IMR-90 (cell line): ENCODE results near the gene LETM1. TPM values are rescaled to one million over a fixed set of nuclear protein-coding genes. Genes with fewer than 3 reads are reported as not detected.

Experiments
- ATAC-seq: fragments of 200-7000 bp; cut with Tn5 transposase; 2 replicates; pipeline ENCODE4 v1.9.1; 2020; ENCODE audit warnings: low read depth, mild to moderate bottlenecking, moderate library complexity
- BruUV-seq: library from RNA; stranded (reverse); fragments of 400-500 nt; replicated peaks from 2 replicates; lab custom pipeline; 2021; lab: Mats Ljungman, UMichigan
- CTCF ChIA-PET: fragments of 300-600 bp; formaldehyde crosslinking; extraction: SDS; loops from one replicate; lab custom pipeline; 2021; ENCODE audit warnings: antibody characterized with exemption; lab: Yijun Ruan, JAX
- POLR2A ChIA-PET: fragments of 300-600 bp; sonication (Branson Sonifier 250); formaldehyde crosslinking; loops from one replicate; lab custom pipeline; 2022; ENCODE audit warnings: antibody characterized with exemption; ENCODE audit not compliant: unreplicated experiment; lab: Charles Lee
- DNase-seq: peaks from one replicate; pipeline ENCODE4 v3.0.0; 2013
- H2AFZ ChIP-seq: replicated peaks from 2 replicates; pipeline ENCODE3; 2013; ENCODE audit warnings: low read length, mild to moderate bottlenecking; ENCODE audit not compliant: poor library complexity
- H2AK5ac ChIP-seq: 2 replicates; pipeline ENCODE4 v1.6.1; 2013; ENCODE audit warnings: low read depth, low read length, inconsistent platforms
- H2AK9ac ChIP-seq: replicated peaks from 2 replicates; pipeline ENCODE3; 2013; ENCODE audit warnings: mild to moderate bottlenecking, low read depth, low read length, moderate library complexity; ENCODE audit not compliant: poor library complexity
- H2BK120ac ChIP-seq: 2 replicates; pipeline ENCODE4 v1.6.1; 2013; ENCODE audit warnings: low read depth, low read length, inconsistent platforms
- H2BK15ac ChIP-seq: 3 replicates; pipeline ENCODE4 v1.6.1; 2013; ENCODE audit warnings: low read depth, low read length, inconsistent platforms
- H2BK20ac ChIP-seq: 2 replicates; pipeline ENCODE4 v1.6.1; 2013; ENCODE audit warnings: low read depth, mild to moderate bottlenecking, inconsistent platforms, low read length, moderate library complexity
- H2BK5ac ChIP-seq: 2 replicates; pipeline ENCODE4 v1.6.1; 2013; ENCODE audit warnings: mild to moderate bottlenecking, low read depth, low read length, inconsistent platforms; ENCODE audit not compliant: poor library complexity, severe bottlenecking
- H3K14ac ChIP-seq: replicated peaks from 2 replicates; pipeline ENCODE4 v1.6.1; 2013; ENCODE audit warnings: low read depth, low read length, inconsistent platforms
- H3K18ac ChIP-seq: 2 replicates; pipeline ENCODE4 v1.6.1; 2013; ENCODE audit warnings: low read depth, low read length, control low read depth
- H3K23ac ChIP-seq: 2 replicates; pipeline ENCODE4 v1.6.1; 2013; ENCODE audit warnings: low read depth, low read length, inconsistent platforms
- H3K27ac ChIP-seq: 2 replicates; pipeline ENCODE4 v1.5.1; 2013; ENCODE audit warnings: mild to moderate bottlenecking, control low read depth, low read length; ENCODE audit not compliant: insufficient read depth
- H3K27me3 ChIP-seq: 2 replicates; pipeline ENCODE4 v1.6.1; 2013; ENCODE audit warnings: low read length; ENCODE audit not compliant: control insufficient read depth, insufficient read depth
- H3K36me3 ChIP-seq: 2 replicates; pipeline ENCODE4 v1.6.1; 2013; ENCODE audit warnings: low read length, mixed read lengths; ENCODE audit not compliant: control insufficient read depth, insufficient read depth
- H3K4ac ChIP-seq: 2 replicates; pipeline ENCODE4 v1.6.1; 2013; ENCODE audit warnings: low read depth, low read length, inconsistent platforms
- H3K4me1 ChIP-seq: 2 replicates; pipeline ENCODE4 v1.6.1; 2013; ENCODE audit warnings: low read length, mixed read lengths; ENCODE audit not compliant: control insufficient read depth, insufficient read depth
- H3K4me2 ChIP-seq: 2 replicates; pipeline ENCODE4 v1.6.1; 2013; ENCODE audit warnings: low read depth, mild to moderate bottlenecking, control low read depth, low read length, moderate library complexity
- H3K4me3 ChIP-seq: 2 replicates; pipeline ENCODE4 v1.5.1; 2013; ENCODE audit warnings: low read depth, mild to moderate bottlenecking, control low read depth, low read length, moderate library complexity; ENCODE audit not compliant: insufficient read depth
- H3K56ac ChIP-seq: 2 replicates; pipeline ENCODE4 v1.6.1; 2013; ENCODE audit warnings: low read length, inconsistent platforms; ENCODE audit not compliant: insufficient read depth; ENCODE audit errors: extremely low read depth
- H3K79me1 ChIP-seq, 2 experiments: 2 replicates each; pipeline ENCODE4 v1.6.1; 2013; ENCODE audit warnings: low read length in 2 of 2, inconsistent platforms in 1 of 2, low read depth in 1 of 2
- H3K9ac ChIP-seq: 2 replicates; pipeline ENCODE4 v1.6.1; 2013; ENCODE audit warnings: low read depth, low read length, control low read depth
- H3K9me1 ChIP-seq: 2 replicates; pipeline ENCODE4 v1.6.1; 2013; ENCODE audit warnings: low read length, inconsistent platforms; ENCODE audit not compliant: insufficient read depth
- H3K9me3 ChIP-seq: 2 replicates; pipeline ENCODE4 v1.6.1; 2013; ENCODE audit warnings: low read length; ENCODE audit not compliant: control insufficient read depth, insufficient read depth
- H4K20me1 ChIP-seq: 2 replicates; pipeline ENCODE4 v1.6.1; 2013; ENCODE audit warnings: low read length, inconsistent platforms; ENCODE audit not compliant: insufficient read depth
- H4K5ac ChIP-seq: 2 replicates; pipeline ENCODE4 v1.6.1; 2013; ENCODE audit warnings: mild to moderate bottlenecking, low read depth, low read length, control low read depth
- H4K8ac ChIP-seq, 2 experiments: 2 replicates each; pipeline ENCODE4 v1.6.1; 2013; ENCODE audit warnings: low read depth in 2 of 2, low read length in 2 of 2, control low read depth in 1 of 2, inconsistent platforms in 1 of 2
- H4K91ac ChIP-seq: 2 replicates; pipeline ENCODE4 v1.6.1; 2013; ENCODE audit warnings: low read depth, low read length, inconsistent platforms; ENCODE audit not compliant: insufficient read depth
- BHLHE40 ChIP-seq: fragments of 150-350 bp; IDR thresholded peaks from 2 replicates; pipeline ENCODE4 v1.6.1; 2016; ENCODE audit warnings: mild to moderate bottlenecking, low read depth, low read length
- CEBPB ChIP-seq: IDR thresholded peaks from 2 replicates; pipeline ENCODE4 v1.6.1; 2012; ENCODE audit warnings: low read depth, low read length, improper control_type of control experiment
- CHD1 ChIP-seq: IDR thresholded peaks from 2 replicates; pipeline ENCODE4 v1.6.1; 2012; ENCODE audit warnings: low read depth, low read length, improper control_type of control experiment
- CTCF ChIP-seq: conservative IDR thresholded peaks from 2 replicates; pipeline ENCODE4 v1.5.1; 2012; ENCODE audit warnings: mild to moderate bottlenecking, low read depth, low read length, improper control_type of control experiment
- FOS ChIP-seq: fragments of 150-350 bp; IDR thresholded peaks from 2 replicates; pipeline ENCODE4 v1.6.1; 2016; ENCODE audit warnings: low read depth, low read length
- MAFK ChIP-seq: IDR thresholded peaks from 2 replicates; pipeline ENCODE4 v1.6.1; 2012; ENCODE audit warnings: low read depth, low read length, improper control_type of control experiment
- MAZ ChIP-seq: IDR thresholded peaks from 2 replicates; pipeline ENCODE4 v1.6.1; 2012; ENCODE audit warnings: low read depth, mild to moderate bottlenecking, low read length, improper control_type of control experiment, moderate library complexity, borderline replicate concordance
- MXI1 ChIP-seq: IDR thresholded peaks from 2 replicates; pipeline ENCODE4 v1.6.1; 2012; ENCODE audit warnings: low read depth, mild to moderate bottlenecking, low read length, moderate library complexity, borderline replicate concordance
- NFE2L2 ChIP-seq: fragments of 150-350 bp; IDR thresholded peaks from 2 replicates; pipeline ENCODE4 v1.6.1; 2016; ENCODE audit warnings: low read depth, mild to moderate bottlenecking, low read length
- POLR2A ChIP-seq: IDR thresholded peaks from 2 replicates; pipeline ENCODE4 v1.6.1; 2012; ENCODE audit warnings: mild to moderate bottlenecking, low read depth, low read length
- RAD21 ChIP-seq: IDR thresholded peaks from 2 replicates; pipeline ENCODE4 v1.6.1; 2012; ENCODE audit warnings: low read length, improper control_type of control experiment
- RCOR1 ChIP-seq: IDR thresholded peaks from 2 replicates; pipeline ENCODE4 v1.6.1; 2012; ENCODE audit warnings: mild to moderate bottlenecking, low read length, improper control_type of control experiment; ENCODE audit not compliant: insufficient replicate concordance
- RFX5 ChIP-seq: IDR thresholded peaks from 2 replicates; pipeline ENCODE4 v1.8.0; 2012; ENCODE audit warnings: low read depth, mild to moderate bottlenecking, low read length, moderate library complexity
- SMC3 ChIP-seq: fragments of 150-350 bp; IDR thresholded peaks from 2 replicates; pipeline ENCODE4 v1.6.1; 2016; ENCODE audit warnings: low read depth, mild to moderate bottlenecking, antibody characterized with exemption, low read length, moderate library complexity
- USF2 ChIP-seq: fragments of 150-350 bp; IDR thresholded peaks from 2 replicates; pipeline ENCODE4 v1.6.1; 2017; ENCODE audit warnings: mild to moderate bottlenecking, antibody characterized with exemption, low read length, low read depth
- WGBS, 2 experiments: methylation state at CpG; one replicate each; pipeline versions ENCODE4 v1.1.5 to v1.1.7; 2013; ENCODE audit warnings: missing lambda C conversion rate in 2 of 2; ENCODE audit not compliant: insufficient read length in 1 of 2; ENCODE audit errors: extremely low coverage in 2 of 2; 5-methylcytosine and 5-hydroxymethylcytosine counted together
- dilution Hi-C: fragments of 300-500 bp; cut with HindIII; formaldehyde crosslinking; loops from one replicate; pipeline ENCODE4 v1.14.3; 2018; ENCODE audit warnings: low sequenced_read_pairs; ENCODE audit not compliant: unreplicated experiment
- in situ Hi-C: fragments of 300-500 bp; cut with MboI; formaldehyde crosslinking; loops from 3 replicates; pipeline ENCODE4 v1.14.3; 2019; ENCODE audit warnings: low sequenced_read_pairs, inconsistent platforms, mixed read lengths
- intact Hi-C: fragments of 100-400 bp; cut with micrococcal nuclease; formaldehyde crosslinking; loops from 2 replicates; pipeline ENCODE4 v1.10.0; 2022
- polyA plus RNA-seq, 3 experiments: library from polyadenylated mRNA; depleted of rRNA; stranded (reverse); fragments of >200 nt; gene quantifications; 2 replicates each; pipeline ENCODE4 v1.2.3, GENCODE V29; 2012; ENCODE audit warnings: low replicate concordance in 1 of 3
- total RNA-seq: library from RNA; depleted of rRNA; stranded (reverse); fragments of >200 nt; gene quantifications from 2 replicates; pipeline ENCODE4 v1.2.3, GENCODE V29; 2012

LETM1 gene
- total and polyA plus RNA-seq, 2 of the 4 experiments (the other 2 are of a cell fraction), result 25.0 to 49.3 TPM

DNA sequence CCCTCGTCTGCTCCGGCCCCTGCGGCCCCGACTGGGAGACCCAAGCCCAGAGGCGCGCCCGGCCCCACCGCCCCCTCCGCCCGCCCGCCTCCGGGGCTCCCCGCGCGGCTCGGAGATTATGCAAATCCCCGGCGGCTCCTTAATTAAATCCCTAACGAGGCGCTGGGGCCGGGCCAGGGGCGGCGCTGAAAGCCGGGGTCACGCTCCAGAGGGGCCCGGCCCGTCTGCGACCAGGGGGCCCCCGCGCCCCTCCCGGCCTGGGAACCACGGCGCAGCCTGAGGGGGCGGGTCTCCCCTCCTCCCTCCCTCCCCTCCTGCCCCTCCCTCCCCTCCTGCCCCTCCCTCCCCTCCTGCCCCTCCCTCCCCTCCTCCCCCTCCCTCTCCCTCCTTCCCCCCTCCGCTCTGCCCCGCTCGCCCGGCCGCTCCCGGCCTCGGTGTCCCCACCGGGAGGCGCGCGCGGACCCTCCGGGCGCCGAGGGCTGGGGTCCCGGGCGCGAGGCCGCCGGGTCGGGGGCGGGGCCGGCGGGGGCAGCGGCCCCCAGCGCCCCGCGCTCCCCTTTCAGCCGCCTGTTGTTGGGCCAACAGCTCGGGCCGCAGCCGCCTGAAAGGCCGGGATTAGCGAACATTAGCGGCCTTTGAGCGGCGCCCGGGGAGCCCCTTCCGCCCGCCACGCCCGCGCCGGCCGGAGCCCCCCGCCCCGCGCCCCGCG is 88.7 kb downstream of the LETM1 start:
- BruUV-seq, result no TSS peak
- WGBS, 2 experiments, result no CpG with 5 or more reads among the region's 84 CpGs
- no peak for TF ChIP-seq CEBPB
- no peak for TF ChIP-seq CTCF
- TF ChIP-seq RFX5, result no peak
- no peak for TF ChIP-seq RCOR1
- TF ChIP-seq FOS, result no peak
- no peak for TF ChIP-seq SMC3
- no peak for TF ChIP-seq RAD21
- no peak for TF ChIP-seq NFE2L2
- no peak; the same call in 1 of the 2 replicates for TF ChIP-seq MAZ
- no peak for TF ChIP-seq POLR2A
- no peak for TF ChIP-seq USF2
- no peak for TF ChIP-seq MAFK
- TF ChIP-seq CHD1, result no peak
- TF ChIP-seq BHLHE40, result no peak
- no peak for TF ChIP-seq MXI1

More for the DNA sequence above, 88.7 kb downstream of the LETM1 start:
- Histone ChIP-seq H4K8ac (no peak overlapping the region), H3K27me3 (no peaks in the 10 kb centered on the region; the same call in 1 of the 2 replicates), H3K4me3 (peak overlapping the region; percentile 49), H3K36me3 (no peaks in the 10 kb centered on the region), H3K56ac (no peak overlapping the region), H3K9ac (no peak overlapping the region), H2AK5ac (no peak overlapping the region), H3K23ac (no peak overlapping the region), H3K4me2 (peak overlapping the region; percentile 56; the same call in 1 of the 2 replicates), H2BK5ac (no peak overlapping the region), H3K27ac (no peak overlapping the region), H3K4ac (no peak overlapping the region), H3K18ac (no peak overlapping the region), H2AK9ac (no peak overlapping the region), H4K5ac (no peak overlapping the region), H2AFZ (peak overlapping the region; percentile 82), H3K9me1 (no peaks in the 10 kb centered on the region), H3K14ac (no peak overlapping the region), H2BK20ac (no peak overlapping the region), H3K9me3 (no peaks in the 10 kb centered on the region), H4K20me1 (no peaks in the 10 kb centered on the region; the same call in 1 of the 2 replicates), H2BK120ac (no peak overlapping the region), H4K91ac (no peak overlapping the region), H3K79me1 (no peaks in the 10 kb centered on the region), H2BK15ac (no peak overlapping the region), H3K4me1 (peaks cover 4% of the 10 kb centered on the region; the same call in 1 of the 2 replicates)
- POLR2A ChIA-PET, result no interaction called here
- dilution Hi-C loops (no loop called here), intact Hi-C loops (no loop called here), in situ Hi-C loops (no loop called here)
- CTCF ChIA-PET, result interaction anchor here (0.6 to 0.7 kb wide), 2 partner anchors 11 to 88 kb away, joined by 3 read pairs; no protein-coding TSS in a partner anchor
- ATAC-seq, result peak; percentile 65
- peak; percentile 2 for DNase-seq
